HG02884 (cell line): ENCODE measurements around the gene IFIH1.
A peak's percentile ranks its signal among the peaks of the same experiment; 100 is the strongest.

ENCODE experiments used
- ATAC-seq: cut with Tn5 transposase; IDR thresholded peaks from one replicate; pipeline ENCODE4 v1.9.1; 2021; ENCODE audit warnings: mild to moderate bottlenecking, moderate library complexity; ENCODE audit not compliant: unreplicated experiment

The IFIH1 gene

GRCh38 chr2:162318328-162319180 lies at the start of gene IFIH1:
TSS of gene IFIH1 (minus strand) at chr2:162318684. CDS start at chr2:162318307, 377 bp downstream.
- ATAC-seq = peak; percentile 80

GRCh38 chr2:162365392-162365791 lies 46.9 kb upstream of the IFIH1 start:
- ATAC-seq = no peak

GRCh38 chr2:162344617-162344950 lies 26.1 kb upstream of the IFIH1 start:
- ATAC-seq = no peak

- peak; percentile 99 for ATAC-seq
These were observed 25.5 kb upstream of the IFIH1 start, which contains the start of gene GCA for GRCh38 chr2:162343824-162344616. TSS of gene GCA (plus strand) at chr2:162344132. CDS start at chr2:162344249, 117 bp downstream.

- ATAC-seq = no peak
These were observed 25.0 kb upstream of the IFIH1 start for GRCh38 chr2:162343492-162343823.

- ATAC-seq = no peak
These were observed 24.4 kb upstream of the IFIH1 start for GRCh38 chr2:162342841-162343240.

- no peak for ATAC-seq
These were observed 23.8 kb upstream of the IFIH1 start for GRCh38 chr2:162342321-162342720.

- no peak for ATAC-seq
These were observed 22.3 kb upstream of the IFIH1 start for GRCh38 chr2:162340822-162341221.

GRCh38 chr2:162337868-162338267 lies 19.4 kb upstream of the IFIH1 start:
- ATAC-seq = no peak

- ATAC-seq = peak; percentile 63
These were observed 15.5 kb upstream of the IFIH1 start for GRCh38 chr2:162333968-162334367.

GRCh38 chr2:162330881-162331280 lies 12.4 kb upstream of the IFIH1 start:
- no peak for ATAC-seq

- peak; percentile 79 for ATAC-seq
These were observed 10.1 kb upstream of the IFIH1 start for GRCh38 chr2:162328424-162329157.

GRCh38 chr2:162327806-162328205 lies 9.3 kb upstream of the IFIH1 start:
- no peak for ATAC-seq

- no peak for ATAC-seq
These were observed 8.8 kb upstream of the IFIH1 start for GRCh38 chr2:162327134-162327769.

GRCh38 chr2:162324953-162325352 lies 6.5 kb upstream of the IFIH1 start:
- no peak for ATAC-seq

GRCh38 chr2:162320864-162321517 lies 2.5 kb upstream of the IFIH1 start:
- no peak for ATAC-seq

- peak; percentile 3 for ATAC-seq
These were observed 590 bp downstream of the IFIH1 start for GRCh38 chr2:162317861-162318327.

GRCh38 chr2:162317058-162317742 lies 1.3 kb downstream of the IFIH1 start:
- ATAC-seq = no peak

- ATAC-seq = no peak
These were observed 1.9 kb downstream of the IFIH1 start for GRCh38 chr2:162316590-162316989.

GRCh38 chr2:162315938-162316337 lies 2.5 kb downstream of the IFIH1 start:
- ATAC-seq = no peak
